A549 treated with AZD9567 at 1 μM for 4 hours (cell line): ENCODE measurements around the gene FYB1. TPM values are rescaled to one million over a fixed set of nuclear protein-coding genes. Genes with fewer than 3 reads are reported as not detected.

Source experiments
- total RNA-seq: library from RNA; stranded (reverse); fragments of 200-300 nt; extraction: Qiagen RNA extraction; gene quantifications from 5 replicates; pipeline ENCODE4 v1.2.3, GENCODE V29; 2022; ENCODE audit not compliant: insufficient read depth

The FYB1 gene, protein sequence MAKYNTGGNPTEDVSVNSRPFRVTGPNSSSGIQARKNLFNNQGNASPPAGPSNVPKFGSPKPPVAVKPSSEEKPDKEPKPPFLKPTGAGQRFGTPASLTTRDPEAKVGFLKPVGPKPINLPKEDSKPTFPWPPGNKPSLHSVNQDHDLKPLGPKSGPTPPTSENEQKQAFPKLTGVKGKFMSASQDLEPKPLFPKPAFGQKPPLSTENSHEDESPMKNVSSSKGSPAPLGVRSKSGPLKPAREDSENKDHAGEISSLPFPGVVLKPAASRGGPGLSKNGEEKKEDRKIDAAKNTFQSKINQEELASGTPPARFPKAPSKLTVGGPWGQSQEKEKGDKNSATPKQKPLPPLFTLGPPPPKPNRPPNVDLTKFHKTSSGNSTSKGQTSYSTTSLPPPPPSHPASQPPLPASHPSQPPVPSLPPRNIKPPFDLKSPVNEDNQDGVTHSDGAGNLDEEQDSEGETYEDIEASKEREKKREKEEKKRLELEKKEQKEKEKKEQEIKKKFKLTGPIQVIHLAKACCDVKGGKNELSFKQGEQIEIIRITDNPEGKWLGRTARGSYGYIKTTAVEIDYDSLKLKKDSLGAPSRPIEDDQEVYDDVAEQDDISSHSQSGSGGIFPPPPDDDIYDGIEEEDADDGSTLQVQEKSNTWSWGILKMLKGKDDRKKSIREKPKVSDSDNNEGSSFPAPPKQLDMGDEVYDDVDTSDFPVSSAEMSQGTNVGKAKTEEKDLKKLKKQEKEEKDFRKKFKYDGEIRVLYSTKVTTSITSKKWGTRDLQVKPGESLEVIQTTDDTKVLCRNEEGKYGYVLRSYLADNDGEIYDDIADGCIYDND
- total RNA-seq, result 9.3 to 22.8 TPM (median 14.6 TPM) in 5 replicates

GRCh38 chr5:39219437-39219836, at the start of gene FYB1:
Gene FYB1 (minus strand): TSS chr5:39219563. CDS start chr5:39202960, 16,603 bp downstream.

DNA sequence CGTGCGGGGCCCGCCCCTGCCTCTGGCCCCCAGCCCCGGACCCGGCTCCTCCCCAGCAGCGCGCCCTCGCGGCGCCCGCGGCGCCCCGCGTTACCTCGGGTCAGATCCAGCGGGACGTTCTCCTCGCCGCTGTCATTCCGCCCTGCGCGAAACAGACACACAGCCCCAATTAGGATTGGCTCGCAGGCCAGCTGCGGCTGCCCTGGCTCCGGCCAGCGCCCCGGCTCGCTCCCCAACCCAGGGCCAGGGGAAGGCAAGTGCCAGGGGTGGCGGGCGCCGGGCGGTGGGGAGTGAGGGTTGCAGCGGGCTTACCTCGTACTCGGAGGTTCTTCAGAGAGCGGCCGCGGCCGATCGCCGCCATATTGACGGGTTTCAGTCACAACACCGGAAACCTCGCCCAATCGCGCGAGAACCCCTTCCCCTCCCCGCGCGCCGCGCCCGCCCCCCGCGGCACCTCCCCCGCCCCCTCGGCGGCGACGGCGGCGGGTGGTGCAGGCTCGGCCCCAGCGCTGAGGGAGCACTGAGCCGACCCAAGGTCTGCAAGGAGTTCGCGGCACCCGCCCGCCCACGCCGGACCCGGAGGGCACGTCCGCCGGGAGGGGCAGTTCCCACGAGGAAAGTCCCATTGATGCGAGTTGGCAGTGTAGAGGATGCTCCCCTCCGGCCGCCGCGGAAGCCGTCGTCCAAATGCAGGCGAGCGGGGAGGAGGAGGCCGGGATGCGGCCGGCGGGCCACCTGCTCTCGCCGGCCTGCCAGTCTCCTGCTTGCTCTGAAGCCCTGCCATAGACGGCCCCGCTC, 145.1 kb downstream of the FYB1 start, which contains the start of gene RICTOR:
RICTOR (minus strand) TSS at position 383 of the 798 bp plus-strand sequence; CDS start at position 361, 22 bp downstream.

Other genes with a start within 250 kb of the FYB1 start
- 7.4 to 12.6 TPM (median 10.7 TPM) in 5 replicates for gene RICTOR, start 145.2 kb downstream of the FYB1 start, total RNA-seq
- 0.10 TPM in 1 of 5 replicates, not detected in the others for gene C9, start 144.9 kb upstream of the FYB1 start, total RNA-seq
- gene DAB2, start 205.4 kb upstream of the FYB1 start, total RNA-seq, result 6.8 to 8.0 TPM (median 7.1 TPM) in 5 replicates